Effector CD4-positive, alpha-beta T cell (primary cell): Measurements from ENCODE around the gene ZNF365.

Experiments
- DNase-seq: peaks from one replicate; pipeline ENCODE4 v3.0.0-alpha.2; 2020

ZNF365 gene

GRCh38 chr10:62424026-62424425 is 49.9 kb downstream of the ZNF365 start:
- no peak for DNase-seq

GRCh38 chr10:62426086-62426485 is 51.9 kb downstream of the ZNF365 start:
- DNase-seq = no peak

GRCh38 chr10:62426600-62426999 is 52.4 kb downstream of the ZNF365 start:
- DNase-seq = no peak

- no peak for DNase-seq
Observed at GRCh38 chr10:62430881-62431280, 56.7 kb downstream of the ZNF365 start.

- no peak for DNase-seq
Observed at GRCh38 chr10:62433181-62433692, 59.1 kb downstream of the ZNF365 start.

GRCh38 chr10:62433901-62434300 is 59.7 kb downstream of the ZNF365 start:
- no peak for DNase-seq

- no peak for DNase-seq
Observed at GRCh38 chr10:62437696-62438095, 63.5 kb downstream of the ZNF365 start.

GRCh38 chr10:62442006-62442405 is 67.8 kb downstream of the ZNF365 start:
- DNase-seq = no peak

- DNase-seq = no peak
Observed at GRCh38 chr10:62442894-62443669, 68.9 kb downstream of the ZNF365 start.

GRCh38 chr10:62443866-62444265 is 69.7 kb downstream of the ZNF365 start:
- DNase-seq = no peak

- DNase-seq = no peak
Observed at GRCh38 chr10:62446627-62447026, 72.5 kb downstream of the ZNF365 start.

GRCh38 chr10:62450912-62451610 is 76.9 kb downstream of the ZNF365 start:
- no peak for DNase-seq

GRCh38 chr10:62451611-62451975 is 77.4 kb downstream of the ZNF365 start:
- no peak for DNase-seq
